H9 (cell line): ENCODE data around the gene STX16. TPM values are rescaled to one million over a fixed set of nuclear protein-coding genes. Genes with fewer than 3 reads are reported as not detected.

Experiments
- DNase-seq: peaks from one replicate; pipeline ENCODE4 v3.0.0-alpha.2; 2017
- H2AFZ ChIP-seq: one replicate; pipeline ENCODE4 v1.6.1; 2013; ENCODE audit warnings: mild to moderate bottlenecking, low read length, control low read depth, moderate library complexity
- H2AK5ac ChIP-seq: 2 replicates; pipeline ENCODE4 v1.6.1; 2013; ENCODE audit warnings: low read length, control low read depth, mixed read lengths; ENCODE audit not compliant: insufficient read length
- H2BK120ac ChIP-seq: one replicate; pipeline ENCODE4 v1.6.1; 2013; ENCODE audit warnings: low read depth, mild to moderate bottlenecking, low read length, control low read depth, inconsistent platforms; ENCODE audit not compliant: poor library complexity, severe bottlenecking
- H2BK12ac ChIP-seq: 2 replicates; pipeline ENCODE4 v1.6.1; 2013; ENCODE audit warnings: low read length, control low read depth, mixed read lengths, low read depth; ENCODE audit not compliant: insufficient read length
- H2BK15ac ChIP-seq: 2 replicates; pipeline ENCODE4 v1.6.1; 2013; ENCODE audit warnings: low read depth, low read length, control low read depth
- H2BK20ac ChIP-seq: one replicate; pipeline ENCODE4 v1.6.1; 2013; ENCODE audit warnings: low read depth, mild to moderate bottlenecking, low read length, control low read depth, inconsistent platforms; ENCODE audit not compliant: poor library complexity, severe bottlenecking
- H2BK5ac ChIP-seq: 2 replicates; pipeline ENCODE4 v1.6.1; 2013; ENCODE audit warnings: low read length, control low read depth, mixed read lengths; ENCODE audit not compliant: insufficient read length
- H3K14ac ChIP-seq: 2 replicates; pipeline ENCODE4 v1.6.1; 2013; ENCODE audit warnings: low read length, control low read depth; ENCODE audit not compliant: insufficient read depth
- H3K18ac ChIP-seq: 2 replicates; pipeline ENCODE4 v1.6.1; 2013; ENCODE audit warnings: low read depth, mild to moderate bottlenecking, mixed read lengths, low read length, control low read depth; ENCODE audit not compliant: insufficient read length
- H3K23ac ChIP-seq: 2 replicates; pipeline ENCODE4 v1.6.1; 2013; ENCODE audit warnings: low read length, control low read depth, mixed read lengths, low read depth; ENCODE audit not compliant: insufficient read length
- H3K23me2 ChIP-seq: 2 replicates; pipeline ENCODE4 v1.6.1; 2013; ENCODE audit warnings: low read depth, mild to moderate bottlenecking, mixed read lengths, low read length, control low read depth; ENCODE audit not compliant: insufficient read length, poor library complexity, severe bottlenecking
- H3K27ac ChIP-seq: 2 replicates; pipeline ENCODE4 v1.5.1; 2013; ENCODE audit warnings: low read length, control low read depth, mixed read lengths, low read depth; ENCODE audit not compliant: insufficient read length
- H3K27me3 ChIP-seq: 2 replicates; pipeline ENCODE4 v1.6.1; 2013; ENCODE audit warnings: low read length, control low read depth, inconsistent platforms; ENCODE audit not compliant: insufficient read depth
- H3K4ac ChIP-seq: 2 replicates; pipeline ENCODE4 v1.6.1; 2013; ENCODE audit warnings: low read depth, mild to moderate bottlenecking, control low read depth, inconsistent platforms, low read length, moderate library complexity
- H3K4me1 ChIP-seq: 2 replicates; pipeline ENCODE4 v1.6.1; 2013; ENCODE audit warnings: low read length, control low read depth, inconsistent platforms; ENCODE audit not compliant: insufficient read depth
- H3K4me2 ChIP-seq: 2 replicates; pipeline ENCODE4 v1.6.1; 2013; ENCODE audit warnings: low read length, control low read depth, mixed read lengths; ENCODE audit not compliant: insufficient read length, insufficient read depth
- H3K56ac ChIP-seq: 2 replicates; pipeline ENCODE4 v1.6.1; 2013; ENCODE audit warnings: low read depth, mild to moderate bottlenecking, mixed read lengths, low read length, control low read depth; ENCODE audit not compliant: insufficient read length
- H3K79me1 ChIP-seq: 2 replicates; pipeline ENCODE4 v1.6.1; 2013; ENCODE audit warnings: low read depth, mild to moderate bottlenecking, moderate library complexity, low read length, control low read depth, inconsistent platforms; ENCODE audit not compliant: insufficient read depth, poor library complexity, severe bottlenecking
- H3K79me2 ChIP-seq: 2 replicates; pipeline ENCODE4 v1.6.1; 2013; ENCODE audit warnings: low read length, control low read depth, inconsistent platforms; ENCODE audit not compliant: insufficient read depth
- H3K9ac ChIP-seq: 2 replicates; pipeline ENCODE4 v1.6.1; 2013; ENCODE audit warnings: low read length, control low read depth, mixed read lengths; ENCODE audit not compliant: insufficient read length; ENCODE audit errors: extremely low read depth
- H3K9me3 ChIP-seq: one replicate; pipeline ENCODE4 v1.6.1; 2013; ENCODE audit warnings: low read depth, low read length, inconsistent platforms; ENCODE audit not compliant: control insufficient read depth
- H3T11ph ChIP-seq: one replicate; pipeline ENCODE4 v1.6.1; 2013; ENCODE audit warnings: mild to moderate bottlenecking, low read length, control low read depth, inconsistent platforms
- H4K20me1 ChIP-seq: one replicate; pipeline ENCODE4 v1.6.1; 2013; ENCODE audit not compliant: control insufficient read depth, insufficient read length, insufficient read depth
- H4K5ac ChIP-seq: 2 replicates; pipeline ENCODE4 v1.6.1; 2013; ENCODE audit warnings: low read depth, mild to moderate bottlenecking, mixed read lengths, low read length, control low read depth; ENCODE audit not compliant: insufficient read length
- H4K8ac ChIP-seq: replicated peaks from 2 replicates; pipeline ENCODE4 v1.6.1; 2013; ENCODE audit warnings: low read length, control low read depth, mixed read lengths, low read depth; ENCODE audit not compliant: insufficient read length
- H4K91ac ChIP-seq: 2 replicates; pipeline ENCODE4 v1.6.1; 2013; ENCODE audit warnings: low read depth, mild to moderate bottlenecking, moderate library complexity, mixed read lengths, low read length, control low read depth; ENCODE audit not compliant: insufficient read length
- H3K27ac Mint-ChIP-seq, 3 experiments: 2 replicates in 2 of 3; 3 replicates in 1 of 3; pipeline ENCODE4 v1.8.0; 2020 to 2021; ENCODE audit warnings: mixed read lengths in 3 of 3, mild to moderate bottlenecking in 1 of 3, moderate library complexity in 1 of 3
- H3K27me3 Mint-ChIP-seq: 2 replicates; pipeline ENCODE4 v1.8.0; 2021; ENCODE audit warnings: low read depth, mild to moderate bottlenecking, moderate library complexity, mixed read lengths
- H3K36me3 Mint-ChIP-seq, 3 experiments: 2 replicates in 2 of 3; 3 replicates in 1 of 3; pipeline ENCODE4 v1.8.0; 2020 to 2021; ENCODE audit warnings: low read depth in 3 of 3, mixed read lengths in 3 of 3; ENCODE audit not compliant: insufficient read depth in 1 of 3
- H3K4me1 Mint-ChIP-seq, 2 experiments: 2 replicates each; pipeline ENCODE4 v1.8.0; 2020; ENCODE audit warnings: mixed read lengths in 2 of 2
- H3K4me3 Mint-ChIP-seq, 2 experiments: 2 replicates in 1 of 2; 3 replicates in 1 of 2; pipeline ENCODE4 v1.8.0; 2020 to 2021; ENCODE audit warnings: mild to moderate bottlenecking in 2 of 2, mixed read lengths in 2 of 2, moderate library complexity in 1 of 2
- H3K9me3 Mint-ChIP-seq, 2 experiments: 2 replicates in 1 of 2; 3 replicates in 1 of 2; pipeline ENCODE4 v1.8.0; 2020; ENCODE audit warnings: mild to moderate bottlenecking in 2 of 2, mixed read lengths in 2 of 2, moderate library complexity in 1 of 2
- WGBS: extraction: QIAGEN DNeasy Blood & Tissue Kit; methylation state at CpG from one replicate; pipeline ENCODE4 v1.1.7; 2013; ENCODE audit warnings: missing lambda C conversion rate, low lambda C conversion rate, mixed read lengths; ENCODE audit not compliant: insufficient read length; ENCODE audit errors: extremely low coverage; 5-methylcytosine and 5-hydroxymethylcytosine counted together
- total RNA-seq: library from RNA; stranded (reverse); gene quantifications from 2 replicates; pipeline ENCODE4 v1.2.1, GENCODE V29; 2021
- TF ChIP-seq, protein P1 (sequence below): fragments of 200-600 bp; sonication (generic); conservative IDR thresholded peaks from 3 replicates; pipeline ENCODE4 v1.8.0; 2021; ENCODE audit warnings: antibody characterized with exemption, mild to moderate bottlenecking

The STX16 gene
- total RNA-seq, 1 experiment from 2014 or later = 87.8 TPM

GRCh38 chr20:58628491-58629214, 22.4 kb upstream of the STX16 start:
- no peak overlapping the region for H3K56ac ChIP-seq
- H3K36me3 Mint-ChIP-seq = peaks cover 0 to 1% (median 0%) of the 10 kb centered on the region in 3 experiments; a peak in 1 of 7 replicates
- TF ChIP-seq, protein P1, sequence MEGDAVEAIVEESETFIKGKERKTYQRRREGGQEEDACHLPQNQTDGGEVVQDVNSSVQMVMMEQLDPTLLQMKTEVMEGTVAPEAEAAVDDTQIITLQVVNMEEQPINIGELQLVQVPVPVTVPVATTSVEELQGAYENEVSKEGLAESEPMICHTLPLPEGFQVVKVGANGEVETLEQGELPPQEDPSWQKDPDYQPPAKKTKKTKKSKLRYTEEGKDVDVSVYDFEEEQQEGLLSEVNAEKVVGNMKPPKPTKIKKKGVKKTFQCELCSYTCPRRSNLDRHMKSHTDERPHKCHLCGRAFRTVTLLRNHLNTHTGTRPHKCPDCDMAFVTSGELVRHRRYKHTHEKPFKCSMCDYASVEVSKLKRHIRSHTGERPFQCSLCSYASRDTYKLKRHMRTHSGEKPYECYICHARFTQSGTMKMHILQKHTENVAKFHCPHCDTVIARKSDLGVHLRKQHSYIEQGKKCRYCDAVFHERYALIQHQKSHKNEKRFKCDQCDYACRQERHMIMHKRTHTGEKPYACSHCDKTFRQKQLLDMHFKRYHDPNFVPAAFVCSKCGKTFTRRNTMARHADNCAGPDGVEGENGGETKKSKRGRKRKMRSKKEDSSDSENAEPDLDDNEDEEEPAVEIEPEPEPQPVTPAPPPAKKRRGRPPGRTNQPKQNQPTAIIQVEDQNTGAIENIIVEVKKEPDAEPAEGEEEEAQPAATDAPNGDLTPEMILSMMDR = peak; percentile 34; the same call in 2 of the 3 replicates
- H3K4me2 ChIP-seq = no peak overlapping the region
- no peak for DNase-seq
- H2AFZ ChIP-seq = no peak overlapping the region
- no peak overlapping the region for H3K9ac ChIP-seq
- H2BK20ac ChIP-seq = no peak overlapping the region
- H3K23me2 ChIP-seq = no peaks in the 10 kb centered on the region
- no peaks in the 10 kb centered on the region for H3K79me2 ChIP-seq
- H4K8ac ChIP-seq = no peak overlapping the region
- no peaks in the 10 kb centered on the region for H4K20me1 ChIP-seq
- no peaks in the 10 kb centered on the region for H3K27me3 ChIP-seq
- H3K4me1 Mint-ChIP-seq = peaks cover 7 to 8% of the 10 kb centered on the region in 2 experiments
- no peak overlapping the region for H3T11ph ChIP-seq
- H3K14ac ChIP-seq = no peak overlapping the region; the same call in 1 of the 2 replicates
- H3K4ac ChIP-seq = no peak overlapping the region
- H2AK5ac ChIP-seq = no peak overlapping the region
- H3K9me3 Mint-ChIP-seq = no peaks in the 10 kb centered on the region
- H2BK12ac ChIP-seq = no peak overlapping the region
- H3K27ac ChIP-seq = no peak overlapping the region
- no peak overlapping the region for H3K18ac ChIP-seq
- no peak overlapping the region for H4K91ac ChIP-seq
- H3K27ac Mint-ChIP-seq = no peak overlapping the region
- no peak overlapping the region for H3K4me3 Mint-ChIP-seq
- no peaks in the 10 kb centered on the region for H3K4me1 ChIP-seq
- WGBS = no CpG with 5 or more reads among the region's 11 CpGs
- H4K5ac ChIP-seq = no peak overlapping the region
- no peaks in the 10 kb centered on the region for H3K79me1 ChIP-seq
- peaks cover 8% of the 10 kb centered on the region for H3K27me3 Mint-ChIP-seq
- H3K23ac ChIP-seq = no peak overlapping the region
- H2BK5ac ChIP-seq = no peak overlapping the region
- no peak overlapping the region for H2BK120ac ChIP-seq
- H2BK15ac ChIP-seq = no peak overlapping the region
- H3K9me3 ChIP-seq = no peaks in the 10 kb centered on the region
